Right forelimb (tissue), 1 donor: ENCODE data around the gene SLC66A2.
"Not testable (repeated sequence)": the region's sequence is repeated elsewhere in the genome, so short reads cannot be mapped to it uniquely, and the experiment has no call there.

Source experiments
- DNase-seq: peaks from one replicate; pipeline ENCODE4 v3.0.0-alpha.2; 2018

SLC66A2 gene

GRCh38 chr18:79951545-79952455 is at the start of gene SLC66A2:
Gene SLC66A2, minus strand, starts transcription at chr18:79951653. Its CDS starts 727 bp downstream, at chr18:79950926.
- peak; percentile 97 for DNase-seq

GRCh38 chr18:80000877-80001276 is 49.4 kb upstream of the SLC66A2 start:
- DNase-seq, result no peak

- DNase-seq, result not testable (repeated sequence)
Measured at GRCh38 chr18:79999701-80000100, 48.2 kb upstream of the SLC66A2 start.

- DNase-seq, result no peak
Measured at GRCh38 chr18:79991494-79991893, 40.0 kb upstream of the SLC66A2 start.

- DNase-seq, result no peak
Measured at GRCh38 chr18:79989195-79989497, 37.7 kb upstream of the SLC66A2 start.

- peak; percentile 93 for DNase-seq
Measured at GRCh38 chr18:79988451-79989194, 37.2 kb upstream of the SLC66A2 start, which contains the start of gene TXNL4A. Gene TXNL4A, minus strand, starts transcription at chr18:79988563. Its CDS starts 171 bp downstream, at chr18:79988392.

GRCh38 chr18:79988071-79988450 is 36.6 kb upstream of the SLC66A2 start:
- no peak for DNase-seq

GRCh38 chr18:79987566-79987965 is 36.1 kb upstream of the SLC66A2 start:
- DNase-seq, result no peak

- no peak for DNase-seq
Measured at GRCh38 chr18:79986726-79987125, 35.3 kb upstream of the SLC66A2 start.

GRCh38 chr18:79985172-79985571 is 33.7 kb upstream of the SLC66A2 start:
- no peak for DNase-seq

- DNase-seq, result no peak
Measured at GRCh38 chr18:79983793-79984192, 32.3 kb upstream of the SLC66A2 start.

- DNase-seq, result no peak
Measured at GRCh38 chr18:79983253-79983652, 31.8 kb upstream of the SLC66A2 start.

- DNase-seq, result no peak
Measured at GRCh38 chr18:79982736-79983135, 31.3 kb upstream of the SLC66A2 start.

- DNase-seq, result no peak
Measured at GRCh38 chr18:79980585-79980984, 29.1 kb upstream of the SLC66A2 start.

GRCh38 chr18:79979843-79980242 is 28.4 kb upstream of the SLC66A2 start:
- no peak for DNase-seq

- no peak for DNase-seq
Measured at GRCh38 chr18:79975985-79976680, 24.7 kb upstream of the SLC66A2 start.

GRCh38 chr18:79975043-79975442 is 23.6 kb upstream of the SLC66A2 start:
- no peak for DNase-seq

- DNase-seq, result no peak
Measured at GRCh38 chr18:79974025-79974654, 22.7 kb upstream of the SLC66A2 start.

GRCh38 chr18:79973517-79973916 is 22.1 kb upstream of the SLC66A2 start:
- DNase-seq, result no peak

- DNase-seq, result no peak
Measured at GRCh38 chr18:79972720-79973119, 21.3 kb upstream of the SLC66A2 start.

GRCh38 chr18:79971986-79972385 is 20.5 kb upstream of the SLC66A2 start:
- DNase-seq, result no peak

GRCh38 chr18:79971211-79971952 is 19.9 kb upstream of the SLC66A2 start:
- DNase-seq, result no peak
